ENCODE data around the gene FLT1.

The FLT1 gene

DNA sequence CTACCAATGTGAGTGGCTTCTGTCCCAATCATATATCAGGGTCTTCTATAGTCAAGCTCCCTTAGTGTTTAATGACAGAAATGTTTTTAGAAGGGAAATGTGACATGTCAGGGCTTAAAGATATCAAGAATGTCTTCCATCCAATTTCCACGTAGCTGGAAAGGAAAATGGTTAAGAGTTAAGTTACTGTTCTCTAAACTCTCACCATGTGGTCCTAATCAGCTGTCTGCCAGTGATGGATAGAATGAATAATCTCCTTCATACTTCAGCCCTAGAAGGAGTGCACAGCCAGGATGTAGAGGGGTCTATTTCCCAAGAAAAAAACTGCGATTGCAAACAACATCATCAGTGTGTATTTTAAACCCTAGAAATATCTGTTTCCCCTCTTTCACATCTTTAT is 36.3 kb downstream of the FLT1 start:
- in situ Hi-C loops (cut with MboI; ENCODE audit: low sequenced_read_pairs), result no loop called here

GRCh38 chr13:28458051-28458450 is 36.9 kb downstream of the FLT1 start:
- in situ Hi-C loops (cut with MboI; ENCODE audit: low sequenced_read_pairs), result no loop called here

GRCh38 chr13:28457521-28457920 is 37.4 kb downstream of the FLT1 start:
- in situ Hi-C loops (cut with MboI; ENCODE audit: low sequenced_read_pairs), result no loop called here

GRCh38 chr13:28455580-28456194 is 39.2 kb downstream of the FLT1 start:
- in situ Hi-C loops (cut with MboI; ENCODE audit: low sequenced_read_pairs), result no loop called here

GRCh38 chr13:28452755-28453154 is 42.2 kb downstream of the FLT1 start:
- in situ Hi-C loops (cut with MboI; ENCODE audit: low sequenced_read_pairs), result no loop called here

DNA sequence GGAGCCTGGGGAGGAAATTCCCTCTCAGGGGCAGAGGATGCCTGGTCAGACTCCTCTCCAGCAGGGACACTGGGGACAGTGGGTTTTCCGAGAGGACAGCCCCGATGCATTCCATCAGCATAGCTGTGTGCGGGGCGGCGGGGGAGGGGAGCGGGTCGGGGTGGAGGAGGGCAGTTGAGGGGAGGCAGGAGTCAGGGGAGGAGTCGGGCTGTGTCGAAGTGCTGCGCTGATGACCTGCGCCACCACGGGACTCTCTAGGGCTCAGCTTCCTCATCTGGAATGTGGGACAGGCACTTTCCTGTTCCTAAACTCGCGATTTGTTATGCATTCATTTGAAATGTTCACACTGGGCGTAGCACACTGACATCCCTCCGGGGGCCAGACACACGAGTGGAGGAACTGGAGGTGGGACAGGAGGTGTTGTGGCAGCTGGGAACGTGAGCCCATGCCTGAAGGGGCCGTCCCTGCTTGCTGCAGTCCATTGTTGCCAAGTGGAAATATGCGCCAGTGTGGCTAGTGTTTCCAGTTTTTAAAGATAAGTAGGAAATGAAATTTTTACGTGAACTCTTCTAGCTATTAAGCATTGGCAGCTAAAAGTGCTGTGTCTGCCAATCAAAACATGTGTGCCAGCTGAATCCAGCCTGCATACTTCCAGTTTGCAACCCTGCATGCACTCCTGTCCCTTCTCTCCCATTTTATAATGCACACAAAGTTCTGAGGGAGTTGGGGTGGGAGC is 43.3 kb downstream of the FLT1 start:
- in situ Hi-C loops (cut with MboI; ENCODE audit: low sequenced_read_pairs), result no loop called here

DNA sequence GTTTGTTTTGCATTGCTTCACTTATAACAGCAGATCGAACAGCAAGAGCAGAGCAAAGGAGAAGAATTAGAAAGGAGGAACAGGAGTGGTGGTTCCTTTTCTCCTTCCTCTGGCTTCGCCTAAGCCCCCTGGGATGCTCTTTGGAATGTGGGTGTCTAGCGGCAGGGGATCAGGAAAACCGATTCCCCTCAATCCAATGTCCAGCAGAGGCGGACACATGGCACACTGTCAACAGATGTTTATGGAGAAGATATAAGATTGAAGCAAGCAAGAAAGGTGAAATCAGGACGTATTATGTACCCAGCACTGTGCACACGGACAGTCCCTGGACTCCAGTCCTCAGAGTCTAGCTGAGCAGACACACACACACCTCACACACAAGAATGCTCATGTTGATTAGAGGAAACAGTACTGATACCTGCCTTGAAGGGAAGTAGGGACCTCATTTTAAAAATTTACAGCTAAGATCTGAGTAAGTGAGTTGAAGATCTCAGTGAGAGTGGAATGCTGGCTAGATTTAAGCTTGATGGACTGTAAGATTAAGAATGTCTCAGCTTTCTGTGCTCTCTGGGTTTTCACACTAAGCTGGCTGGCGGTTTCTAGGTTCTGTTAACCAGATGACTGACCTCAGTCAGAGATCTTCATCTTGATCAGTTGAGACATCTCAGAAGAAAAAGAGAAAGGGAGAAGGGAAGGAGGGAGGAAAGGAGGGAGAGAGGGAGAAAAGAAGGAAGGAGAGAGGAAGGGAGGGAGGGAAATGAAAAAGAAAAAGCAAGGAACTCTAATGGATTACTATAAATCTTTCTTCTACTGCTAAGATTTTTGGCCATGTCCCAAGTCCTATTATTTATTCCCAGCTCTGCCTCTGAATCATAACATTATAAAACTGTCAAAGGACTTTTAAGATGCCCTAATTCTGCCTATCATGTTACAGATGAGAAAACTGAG is 44.8 kb downstream of the FLT1 start:
- in situ Hi-C loops (cut with MboI; ENCODE audit: low sequenced_read_pairs), result no loop called here

DNA sequence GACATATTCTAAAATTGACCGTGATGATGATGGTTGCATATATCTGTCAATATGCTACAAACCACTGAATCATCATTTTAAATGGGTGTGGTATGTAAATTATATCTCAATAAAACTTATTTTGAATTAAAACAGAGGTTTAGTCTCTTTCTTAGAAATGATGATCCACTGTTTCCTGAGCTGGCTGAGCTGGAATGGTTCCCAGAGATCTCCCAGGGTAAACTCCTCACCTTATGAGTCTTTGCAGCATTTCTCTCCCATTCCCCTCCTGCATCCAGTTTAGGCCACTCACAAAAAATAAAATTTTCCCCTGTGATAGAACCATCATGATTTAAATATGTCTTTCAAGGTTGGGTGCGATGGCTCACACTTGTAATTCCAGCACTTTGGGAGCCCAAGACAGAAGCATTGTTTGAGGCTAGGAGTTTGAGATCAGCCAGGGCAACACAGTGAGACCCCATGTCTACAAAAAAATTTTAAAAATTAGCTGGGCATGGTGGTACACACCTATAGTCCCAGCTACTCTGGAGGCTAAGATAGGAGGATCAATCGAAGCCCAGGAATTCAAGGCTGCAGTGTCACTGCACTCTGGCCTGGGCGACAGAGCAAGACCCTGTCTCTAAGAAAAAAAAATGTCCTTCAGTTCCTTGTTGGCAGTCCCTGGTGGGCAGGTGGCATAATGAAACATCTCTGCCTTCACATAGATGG is 46.1 kb downstream of the FLT1 start:
- in situ Hi-C loops (cut with MboI; ENCODE audit: low sequenced_read_pairs), result no loop called here

DNA sequence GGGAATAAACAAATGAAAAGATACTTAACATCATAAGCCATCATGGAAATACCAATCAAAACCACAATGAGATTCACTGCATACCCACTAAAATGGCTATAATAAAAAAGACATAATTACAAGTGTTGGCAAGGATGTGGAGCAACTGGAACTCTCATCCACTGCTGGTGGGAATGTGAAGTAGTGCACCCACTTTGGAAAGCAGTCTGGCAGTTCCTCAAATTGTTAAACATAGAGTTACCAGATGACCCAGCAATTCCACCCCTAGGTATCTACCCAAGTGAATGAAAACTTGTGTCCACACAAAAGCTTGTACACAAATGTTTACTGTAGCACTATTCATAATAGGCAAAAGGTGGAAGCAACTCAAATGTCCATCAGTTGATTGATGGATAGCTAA is 46.9 kb downstream of the FLT1 start:
- in situ Hi-C loops (cut with MboI; ENCODE audit: low sequenced_read_pairs), result no loop called here

- in situ Hi-C loops (cut with MboI; ENCODE audit: low sequenced_read_pairs), result no loop called here
Observed at GRCh38 chr13:28447206-28447605, 47.7 kb downstream of the FLT1 start.

DNA sequence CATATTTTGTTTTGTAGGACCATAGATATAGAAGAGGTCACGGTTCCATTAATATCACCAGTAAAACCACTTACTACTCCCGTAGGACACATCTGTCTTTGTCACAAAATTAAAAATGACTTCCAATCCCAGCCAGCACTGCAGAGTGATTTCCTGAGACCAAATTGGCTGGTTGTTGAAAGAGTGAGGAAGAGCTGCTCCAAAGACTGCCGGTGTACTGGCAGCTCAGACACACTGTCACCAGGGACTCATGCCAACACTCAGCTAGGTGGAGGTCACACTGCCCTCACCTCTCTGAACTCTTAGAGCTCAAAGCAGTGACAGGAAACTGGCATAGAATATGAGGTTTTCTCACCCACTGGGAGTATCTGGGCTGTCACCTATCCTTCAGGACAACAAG is 52.1 kb downstream of the FLT1 start:
- in situ Hi-C loops (cut with MboI; ENCODE audit: low sequenced_read_pairs), result no loop called here

DNA sequence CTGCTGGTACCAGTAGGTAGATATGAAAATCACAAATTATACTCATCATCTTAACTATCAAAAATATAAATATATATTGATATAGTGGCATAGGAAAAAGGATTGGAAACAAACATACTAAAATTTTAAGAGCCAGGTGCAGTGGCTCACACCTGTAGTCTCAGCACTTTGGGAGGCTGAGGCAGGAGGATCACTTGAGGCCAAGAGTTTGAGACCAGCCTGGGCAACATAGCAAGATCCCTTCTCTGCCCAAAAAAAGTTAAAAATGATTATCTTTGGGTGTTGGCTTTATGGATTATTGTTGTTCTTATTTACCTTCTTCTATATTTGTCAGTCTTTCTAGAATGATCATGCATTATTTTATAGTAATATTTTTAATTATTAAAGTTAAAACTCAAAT is 53.4 kb downstream of the FLT1 start:
- in situ Hi-C loops (cut with MboI; ENCODE audit: low sequenced_read_pairs), result no loop called here

GRCh38 chr13:28440774-28441504 is 54.0 kb downstream of the FLT1 start:
- in situ Hi-C loops (cut with MboI; ENCODE audit: low sequenced_read_pairs), result no loop called here

GRCh38 chr13:28438598-28439334 is 56.2 kb downstream of the FLT1 start:
- in situ Hi-C loops (cut with MboI; ENCODE audit: low sequenced_read_pairs), result no loop called here

DNA sequence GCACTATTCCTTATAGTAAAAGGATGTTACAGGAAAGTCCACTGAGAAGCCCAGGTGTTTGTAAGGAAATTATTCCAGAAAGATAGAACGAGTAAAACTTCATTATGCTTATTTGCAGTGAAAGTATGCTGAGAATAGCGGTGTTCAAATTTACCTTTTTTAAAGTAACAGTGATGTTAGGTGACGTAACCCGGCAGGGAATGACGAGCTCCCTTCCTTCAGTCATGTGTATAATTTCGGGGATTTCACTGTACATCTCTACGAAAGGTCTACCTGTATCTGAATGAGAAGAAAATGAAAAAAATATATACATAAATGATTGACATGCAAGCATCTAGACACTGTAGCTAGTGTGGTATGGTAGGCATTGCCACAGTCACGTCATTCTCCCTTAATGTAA is 56.9 kb downstream of the FLT1 start:
- in situ Hi-C loops (cut with MboI; ENCODE audit: low sequenced_read_pairs), result no loop called here

GRCh38 chr13:28435917-28436316 is 59.0 kb downstream of the FLT1 start:
- in situ Hi-C loops (cut with MboI; ENCODE audit: low sequenced_read_pairs), result no loop called here

DNA sequence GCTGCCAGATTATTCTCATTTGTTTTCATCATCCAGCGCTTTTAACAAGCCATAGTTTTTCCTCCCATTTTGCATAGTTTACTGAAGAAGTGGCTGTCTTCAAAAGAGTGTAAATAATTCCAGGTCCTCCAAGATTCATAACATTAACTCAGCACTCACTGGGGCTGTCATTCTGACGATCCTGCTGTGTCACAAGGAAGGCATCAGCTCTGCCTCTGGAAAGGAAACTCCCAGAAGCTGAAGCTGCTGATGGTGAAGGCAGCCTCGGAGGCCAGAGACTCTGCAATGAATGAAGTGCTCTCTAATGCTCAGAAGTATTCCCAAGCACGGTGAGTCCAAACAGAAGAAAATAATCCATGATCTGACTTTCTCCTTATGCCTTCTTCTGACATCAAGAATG is 60.0 kb downstream of the FLT1 start:
- in situ Hi-C loops (cut with MboI; ENCODE audit: low sequenced_read_pairs), result no loop called here

- in situ Hi-C loops (cut with MboI; ENCODE audit: low sequenced_read_pairs), result no loop called here
Observed at GRCh38 chr13:28432816-28433560, 61.9 kb downstream of the FLT1 start.

GRCh38 chr13:28429685-28430290 is 65.1 kb downstream of the FLT1 start:
- in situ Hi-C loops (cut with MboI; ENCODE audit: low sequenced_read_pairs), result no loop called here

Measured in HL-60/S4 treated with retinoic acid at 250 ng/mL for 4 days and 3 days (cell line).